ENCODE data around the gene PRKCA. TPM values are rescaled to one million over a fixed set of nuclear protein-coding genes. Genes with fewer than 3 reads are reported as not detected.

The PRKCA gene
- total and polyA plus RNA-seq, 2 experiments from 2014 or later, result 6.4 to 35.4 TPM

DNA sequence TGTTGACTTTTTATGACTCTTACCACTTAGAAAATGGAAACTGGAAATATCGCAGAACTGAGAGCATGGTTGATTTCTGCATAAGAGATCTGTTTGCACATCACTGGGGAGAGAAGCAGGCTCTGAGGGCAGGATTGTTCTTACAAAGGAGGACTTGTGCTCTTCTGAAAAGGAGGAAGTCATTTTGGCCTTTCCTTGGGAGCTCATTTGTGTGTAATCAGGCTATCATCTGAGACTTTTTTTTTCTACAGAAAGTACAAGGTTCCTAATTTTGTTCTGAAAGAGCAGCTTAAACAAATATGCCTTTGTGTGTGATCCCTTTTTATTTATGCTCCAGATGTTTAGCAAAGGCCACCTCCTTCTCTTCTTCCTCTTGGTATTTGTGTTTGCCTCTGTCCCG lies 386.8 kb downstream of the PRKCA start (continued):
- no peak for TF ChIP-seq ZNF462 (CRISPR knock-in tag; IDR thresholded peaks at IDR 0.05)
- TF ChIP-seq EZH2phosphoT487 (IDR thresholded peaks at IDR 0.05; ENCODE audit: unreplicated experiment), result no peak
- no peak for TF ChIP-seq STAT1 (IDR thresholded peaks at IDR 0.05; ENCODE audit: unreplicated experiment)
- TF ChIP-seq CREB1 (CRISPR knock-in tag; IDR thresholded peaks at IDR 0.05; ENCODE audit: low read depth), result no peak
- TF ChIP-seq, protein P1, sequence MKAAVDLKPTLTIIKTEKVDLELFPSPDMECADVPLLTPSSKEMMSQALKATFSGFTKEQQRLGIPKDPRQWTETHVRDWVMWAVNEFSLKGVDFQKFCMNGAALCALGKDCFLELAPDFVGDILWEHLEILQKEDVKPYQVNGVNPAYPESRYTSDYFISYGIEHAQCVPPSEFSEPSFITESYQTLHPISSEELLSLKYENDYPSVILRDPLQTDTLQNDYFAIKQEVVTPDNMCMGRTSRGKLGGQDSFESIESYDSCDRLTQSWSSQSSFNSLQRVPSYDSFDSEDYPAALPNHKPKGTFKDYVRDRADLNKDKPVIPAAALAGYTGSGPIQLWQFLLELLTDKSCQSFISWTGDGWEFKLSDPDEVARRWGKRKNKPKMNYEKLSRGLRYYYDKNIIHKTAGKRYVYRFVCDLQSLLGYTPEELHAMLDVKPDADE (IDR thresholded peaks at IDR 0.05), result no peak
- no peak for TF ChIP-seq JUNB (IDR thresholded peaks at IDR 0.05; ENCODE audit: unreplicated experiment)

- Mint-ChIP-seq H3K9me3 (no peaks in the 10 kb centered on the region), H3K27me3 (ENCODE audit: insufficient read depth, low read depth, poor library complexity) (no peaks in the 10 kb centered on the region), H3K4me1 (peaks cover 18% of the 10 kb centered on the region), H3K4me3 (no peak overlapping the region), H3K36me3 (ENCODE audit: low read depth) (no peaks in the 10 kb centered on the region), H3K27ac (no peak overlapping the region)
- DNase-seq (ENCODE audit: low spot score) (no peak), ATAC-seq (no peak)
- Histone ChIP-seq H3K79me2 (replicated peaks; ENCODE audit: insufficient read depth) (no peaks in the 10 kb centered on the region), H3K27ac (ENCODE audit: low read depth) (no peak overlapping the region), H3F3A (replicated peaks; ENCODE audit: low read depth) (no peaks in the 10 kb centered on the region), H3K27me3 (ENCODE audit: insufficient read depth) (no peaks in the 10 kb centered on the region), H3K4me1 (ENCODE audit: insufficient read depth) (peaks cover 16% of the 10 kb centered on the region), H3K36me3 (ENCODE audit: insufficient read depth) (no peaks in the 10 kb centered on the region), H3K9me2 (ENCODE audit: insufficient read depth) (no peaks in the 10 kb centered on the region), H3K4me2 (no peak overlapping the region), H4K20me1 (replicated peaks; ENCODE audit: insufficient read depth) (no peaks in the 10 kb centered on the region), H2AFZ (no peak overlapping the region), H3K4me3 (no peak overlapping the region)
- TF ChIP-seq JUNB (IDR thresholded peaks at IDR 0.05; ENCODE audit: unreplicated experiment), result no peak
- TF ChIP-seq STAT1 (IDR thresholded peaks at IDR 0.05; ENCODE audit: unreplicated experiment), result no peak
- no peak for TF ChIP-seq REST (IDR thresholded peaks at IDR 0.05; ENCODE audit: unreplicated experiment)
- TF ChIP-seq NANOG (IDR thresholded peaks at IDR 0.05; ENCODE audit: borderline replicate concordance), result no peak
- no peak for TF ChIP-seq CREB1 (CRISPR knock-in tag; IDR thresholded peaks at IDR 0.05; ENCODE audit: low read depth)
- no peak for TF ChIP-seq POLR2AphosphoS5 (IDR thresholded peaks at IDR 0.05; ENCODE audit: low read depth)
Measured at GRCh38 chr17:66690166-66690565, 387.8 kb downstream of the PRKCA start.
